ENCODE results near the gene FOXRED2.
"Not testable (repeated sequence)": the region's sequence is repeated elsewhere in the genome, so short reads cannot be mapped to it uniquely, and the experiment has no call there.

The FOXRED2 gene

GRCh38 chr22:36519906-36520305 lies 13.1 kb upstream of the FOXRED2 start:
- not testable (repeated sequence) for DNase-seq (ENCODE audit: low spot score); FAIRE-seq

- FAIRE-seq (no peak), DNase-seq (ENCODE audit: low spot score) (no peak)
Measured at GRCh38 chr22:36514766-36515165, 7.9 kb upstream of the FOXRED2 start.

- DNase-seq (ENCODE audit: low spot score) (no peak), FAIRE-seq (no peak)
Measured at GRCh38 chr22:36512991-36513390, 6.2 kb upstream of the FOXRED2 start.

- FAIRE-seq: no peak
- DNase-seq (ENCODE audit: low spot score): no peak
Measured at GRCh38 chr22:36512333-36512732, 5.5 kb upstream of the FOXRED2 start.

GRCh38 chr22:36510966-36511881 lies 4.4 kb upstream of the FOXRED2 start:
- FAIRE-seq (no peak), DNase-seq (ENCODE audit: low spot score) (peak; percentile 62)

- DNase-seq (ENCODE audit: low spot score) (no peak), FAIRE-seq (no peak)
Measured at GRCh38 chr22:36510384-36510783, 3.5 kb upstream of the FOXRED2 start.

- DNase-seq (ENCODE audit: low spot score): no peak
- peak; percentile 56 for FAIRE-seq
Measured at GRCh38 chr22:36507518-36508010, 724 bp upstream of the FOXRED2 start.

GRCh38 chr22:36505998-36506635 lies 723 bp downstream of the FOXRED2 start:
- FAIRE-seq: no peak

GRCh38 chr22:36497910-36498665 lies 8.8 kb downstream of the FOXRED2 start:
- FAIRE-seq: peak; percentile 17

More at GRCh38 chr22:36505998-36506635, 723 bp downstream of the FOXRED2 start:
- DNase-seq (ENCODE audit: low spot score): no peak

GRCh38 chr22:36493690-36494110 lies 13.1 kb downstream of the FOXRED2 start:
- FAIRE-seq: no peak
- no peak for DNase-seq (ENCODE audit: low spot score)

More at GRCh38 chr22:36497910-36498665, 8.8 kb downstream of the FOXRED2 start:
- no peak for DNase-seq (ENCODE audit: low spot score)

GRCh38 chr22:36492109-36492508 lies 14.7 kb downstream of the FOXRED2 start:
- FAIRE-seq: no peak

GRCh38 chr22:36491155-36491554 lies 15.7 kb downstream of the FOXRED2 start:
- FAIRE-seq (no peak), DNase-seq (ENCODE audit: low spot score) (no peak)

More at GRCh38 chr22:36492109-36492508, 14.7 kb downstream of the FOXRED2 start:
- DNase-seq (ENCODE audit: low spot score): no peak

GRCh38 chr22:36486619-36487384 lies 20.0 kb downstream of the FOXRED2 start:
- DNase-seq (ENCODE audit: low spot score): peak; percentile 47
- peak; percentile 86 for FAIRE-seq

- FAIRE-seq (peak; percentile 96), DNase-seq (ENCODE audit: low spot score) (peak; percentile 97)
Measured at GRCh38 chr22:36481393-36482168, 25.3 kb downstream of the FOXRED2 start, which contains the start of gene TXN2. Gene TXN2, minus strand, starts transcription at chr22:36481640. Its CDS starts 803 bp downstream, at chr22:36480837.

GRCh38 chr22:36480941-36481392 lies 25.9 kb downstream of the FOXRED2 start:
- no peak for DNase-seq (ENCODE audit: low spot score)
- FAIRE-seq: no peak

GRCh38 chr22:36478966-36479365 lies 27.9 kb downstream of the FOXRED2 start:
- DNase-seq (ENCODE audit: low spot score) (no peak), FAIRE-seq (no peak)

- no peak for DNase-seq (ENCODE audit: low spot score)
- no peak for FAIRE-seq
Measured at GRCh38 chr22:36475341-36475740, 31.5 kb downstream of the FOXRED2 start.

GRCh38 chr22:36472689-36473088 lies 34.2 kb downstream of the FOXRED2 start:
- FAIRE-seq (no peak), DNase-seq (ENCODE audit: low spot score) (no peak)

GRCh38 chr22:36471341-36471821 lies 35.5 kb downstream of the FOXRED2 start:
- DNase-seq (ENCODE audit: low spot score) (no peak), FAIRE-seq (peak; percentile 52)

- DNase-seq (ENCODE audit: low spot score): no peak
- no peak for FAIRE-seq
Measured at GRCh38 chr22:36470994-36471331, 35.9 kb downstream of the FOXRED2 start.
